ENCODE data around the gene PIP5KL1.
A peak's percentile ranks its signal among the peaks of the same experiment; 100 is the strongest.

The PIP5KL1 gene

DNA sequence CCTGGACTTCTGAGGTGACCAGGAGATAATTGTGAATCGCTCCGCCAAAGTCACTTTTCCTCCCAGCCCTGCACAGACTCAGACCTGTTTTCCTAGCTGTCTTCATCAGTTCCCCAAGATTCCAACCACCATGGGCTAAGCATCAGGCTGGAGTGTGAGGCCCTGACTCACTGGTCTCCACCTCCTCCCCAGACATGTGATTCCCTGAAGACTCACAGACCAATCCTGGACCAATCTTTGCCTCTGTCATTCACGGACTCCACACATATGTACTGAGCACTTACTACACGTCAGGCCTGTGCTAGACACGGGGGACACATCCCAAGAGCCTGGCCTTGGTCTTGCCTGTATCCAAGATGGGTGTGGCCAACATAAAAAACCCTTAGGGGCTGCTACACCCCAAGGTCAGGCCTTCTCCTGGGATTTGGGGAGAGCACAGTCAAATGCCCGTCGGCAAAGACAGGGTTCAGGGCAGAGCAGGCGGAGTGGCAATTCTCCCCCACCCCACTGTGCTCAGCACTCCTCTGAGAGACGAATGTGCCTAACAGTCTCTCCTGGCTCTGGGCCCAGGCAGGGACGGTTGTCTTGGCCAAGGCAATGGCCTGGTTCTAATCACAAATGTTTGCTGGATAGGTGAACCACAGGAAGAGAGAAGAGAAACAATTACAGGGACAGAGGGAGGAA, 38.3 kb upstream of the PIP5KL1 start:
- no peak for DNase-seq (ENCODE audit: low read depth in 2 of 3, low spot score in 1 of 3)

DNA sequence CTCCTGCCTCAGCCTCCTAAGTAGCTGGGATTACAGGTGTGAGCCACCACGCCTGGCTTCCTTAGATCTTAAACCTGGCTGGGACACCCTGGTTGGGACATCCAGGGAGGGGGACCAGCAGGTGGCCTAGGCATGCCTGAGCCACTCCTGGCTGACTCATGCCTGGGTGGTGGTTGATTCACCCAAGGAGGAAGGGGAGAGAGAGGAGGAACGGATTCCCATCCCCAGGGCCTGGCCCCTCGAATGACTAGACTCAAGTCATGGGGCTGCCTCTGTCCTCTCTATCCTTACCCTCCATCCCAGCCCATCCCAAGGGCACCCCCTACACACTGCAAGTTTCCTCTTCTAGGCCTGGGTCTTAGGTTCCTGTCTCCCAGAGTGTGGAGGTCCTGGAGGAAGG, 37.5 kb upstream of the PIP5KL1 start:
- no peak for DNase-seq (ENCODE audit: low read depth in 2 of 3, low spot score in 1 of 3)

DNA sequence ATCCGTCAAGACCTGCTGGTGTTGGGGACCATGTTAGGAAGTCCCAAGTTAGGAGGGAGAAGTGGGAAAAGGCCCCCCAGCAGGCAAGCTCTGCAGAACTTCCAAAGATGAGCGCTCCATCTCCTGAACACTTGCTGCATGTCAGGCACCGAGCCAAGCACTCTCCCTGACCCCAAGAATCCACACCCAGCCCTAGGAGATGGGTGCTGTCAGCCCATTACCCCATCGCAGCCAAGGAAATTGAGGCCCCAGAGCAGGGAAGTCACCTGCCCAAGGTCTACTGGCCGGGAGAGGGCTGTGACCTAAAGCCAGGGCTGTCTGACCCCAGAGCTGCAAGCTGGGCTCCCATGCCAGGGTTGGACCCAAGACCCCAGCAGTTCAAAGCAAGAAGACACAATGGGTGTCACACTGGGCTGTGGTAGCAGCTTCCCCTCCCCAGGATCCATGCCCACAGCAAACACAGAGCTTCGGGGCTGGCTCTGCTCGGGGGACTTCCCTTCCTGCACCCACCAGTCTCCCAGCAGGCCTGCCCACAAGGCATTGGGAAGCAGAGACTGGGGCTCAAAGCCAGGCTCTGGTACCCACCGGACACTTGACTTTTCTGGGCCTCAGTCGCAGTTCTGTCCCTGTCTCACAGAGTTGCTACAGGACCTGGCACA, 36.7 kb upstream of the PIP5KL1 start:
- no peak for DNase-seq (ENCODE audit: low read depth in 2 of 3, low spot score in 1 of 3)

DNA sequence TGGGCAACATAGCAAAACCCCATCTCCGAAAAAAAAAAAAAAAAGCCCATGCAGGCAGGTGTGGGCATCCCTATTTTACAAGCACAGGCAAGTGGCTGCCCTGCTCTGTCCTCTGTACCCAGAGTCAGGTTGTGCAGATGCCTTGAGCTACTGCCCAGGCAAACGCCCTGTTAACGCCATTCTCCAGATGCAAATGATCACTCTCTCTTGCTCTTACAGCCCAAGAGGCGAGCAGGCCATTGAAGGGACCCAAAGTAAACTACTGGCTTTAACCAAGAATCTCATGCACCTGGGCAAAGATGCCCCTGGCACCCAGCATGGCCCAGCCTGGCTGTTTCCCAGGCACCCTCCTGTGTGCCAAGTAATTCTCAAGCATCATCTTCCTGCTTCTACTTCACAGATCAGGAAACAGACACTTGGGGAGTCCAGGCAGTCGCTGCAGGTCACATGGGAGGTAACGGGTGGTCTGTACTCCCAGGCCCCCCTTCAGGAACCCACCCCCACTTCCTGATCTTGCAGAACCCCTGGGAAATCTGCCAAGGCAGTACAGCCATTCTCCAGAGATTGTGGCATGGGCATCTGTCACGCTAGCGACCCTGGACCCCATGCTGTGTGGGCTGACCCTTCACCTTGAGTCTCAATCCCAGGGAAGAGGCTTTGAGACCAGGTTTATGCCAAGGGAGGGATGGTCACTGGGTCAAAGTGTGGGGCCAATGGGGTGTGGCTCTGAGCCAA, 36.0 kb upstream of the PIP5KL1 start:
- DNase-seq (ENCODE audit: low read depth in 2 of 3, low spot score in 1 of 3) = no peak

DNA sequence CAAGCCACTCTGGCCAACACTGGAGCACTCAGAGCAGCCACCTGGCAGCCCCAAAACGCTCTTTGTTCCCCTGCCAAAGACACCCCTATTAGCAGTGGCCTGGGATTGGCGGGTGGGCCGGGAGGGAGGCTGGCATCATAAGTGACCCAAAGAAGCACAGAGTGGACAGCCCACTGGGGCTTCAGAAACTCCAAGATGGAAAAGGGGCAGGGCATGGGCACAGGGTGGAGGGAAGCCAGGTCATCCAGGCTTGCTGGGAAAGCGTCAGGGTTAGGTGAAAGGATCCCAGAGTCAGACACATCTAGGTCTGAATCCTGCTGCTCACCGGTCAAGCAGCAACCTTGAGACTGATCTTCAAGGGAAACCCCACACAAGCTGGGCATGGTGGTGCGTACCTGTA, 35.4 kb upstream of the PIP5KL1 start:
- no peak for DNase-seq (ENCODE audit: low read depth in 2 of 3, low spot score in 1 of 3)

DNA sequence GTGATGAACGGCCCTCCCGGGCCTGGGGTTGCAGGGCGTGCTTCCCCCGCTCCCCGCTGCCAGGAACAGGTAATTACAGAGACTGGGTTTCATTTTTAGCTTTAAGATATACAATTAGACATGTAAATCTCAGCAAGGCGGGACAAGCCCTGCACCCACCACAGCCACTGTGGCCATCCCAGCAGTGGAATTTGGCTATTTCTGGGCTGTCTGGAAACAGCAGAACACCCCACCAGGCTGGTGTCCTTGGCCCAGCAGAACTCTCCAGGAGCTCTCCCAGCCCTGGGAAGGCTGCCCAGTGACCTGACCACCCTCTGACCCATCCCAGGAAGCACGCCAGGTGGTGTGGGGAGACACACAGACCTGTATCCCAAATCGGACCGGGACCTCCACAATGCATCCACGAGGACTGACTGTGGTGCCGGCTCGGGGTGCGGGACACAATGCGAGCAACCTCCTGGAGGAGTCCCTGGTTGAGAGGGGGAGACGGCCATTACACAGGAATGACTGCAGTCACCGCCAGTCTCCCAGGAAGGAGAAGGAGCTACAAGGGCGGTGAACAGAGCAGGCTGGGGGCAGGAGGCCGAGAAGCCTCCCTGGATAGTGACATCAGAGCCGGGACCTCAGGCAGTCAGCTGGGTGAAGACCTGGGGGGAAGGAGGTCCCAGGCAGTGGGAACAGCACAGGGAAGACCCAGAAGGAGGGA, 32.9 kb upstream of the PIP5KL1 start:
- DNase-seq (ENCODE audit: low read depth in 2 of 3, low spot score in 1 of 3) = no peak

DNA sequence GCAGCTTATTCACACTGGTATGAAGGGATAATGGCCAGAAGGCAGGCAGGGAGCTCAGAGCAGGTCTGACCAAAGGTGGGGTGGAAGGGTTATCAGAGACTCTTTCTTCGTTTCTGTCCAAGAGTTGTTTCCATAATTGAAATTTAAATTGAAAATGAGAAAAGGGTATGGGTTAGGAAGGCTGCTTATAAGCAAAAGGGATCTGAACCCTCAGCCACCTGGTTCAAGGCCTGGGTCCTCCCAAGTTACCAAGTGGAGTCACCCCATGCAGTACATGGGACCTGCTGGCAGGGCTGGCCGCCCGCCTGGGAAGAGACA, 32.4 kb upstream of the PIP5KL1 start:
- DNase-seq (ENCODE audit: low read depth in 2 of 3, low spot score in 1 of 3) = no peak

DNA sequence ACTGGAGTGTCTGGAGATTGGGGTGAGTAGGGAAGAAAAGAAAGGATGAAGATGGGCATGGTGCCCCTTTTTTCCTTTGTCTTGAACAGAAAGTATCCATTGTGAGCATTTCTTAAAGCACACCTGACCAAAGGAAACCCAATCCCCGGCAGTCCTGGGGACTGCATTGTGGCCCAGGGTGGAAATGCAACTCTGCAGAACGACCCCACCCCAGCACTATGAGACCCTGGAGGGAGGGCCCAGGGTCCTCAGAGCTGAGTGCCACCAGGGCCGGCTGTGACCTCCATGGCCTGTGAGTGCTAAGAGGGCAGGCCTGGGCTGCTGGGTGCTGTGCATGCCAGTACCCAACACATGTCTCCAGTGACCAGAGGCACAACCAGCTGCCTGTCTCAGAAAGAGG, 31.7 kb upstream of the PIP5KL1 start:
- no peak for DNase-seq (ENCODE audit: low read depth in 2 of 3, low spot score in 1 of 3)

DNA sequence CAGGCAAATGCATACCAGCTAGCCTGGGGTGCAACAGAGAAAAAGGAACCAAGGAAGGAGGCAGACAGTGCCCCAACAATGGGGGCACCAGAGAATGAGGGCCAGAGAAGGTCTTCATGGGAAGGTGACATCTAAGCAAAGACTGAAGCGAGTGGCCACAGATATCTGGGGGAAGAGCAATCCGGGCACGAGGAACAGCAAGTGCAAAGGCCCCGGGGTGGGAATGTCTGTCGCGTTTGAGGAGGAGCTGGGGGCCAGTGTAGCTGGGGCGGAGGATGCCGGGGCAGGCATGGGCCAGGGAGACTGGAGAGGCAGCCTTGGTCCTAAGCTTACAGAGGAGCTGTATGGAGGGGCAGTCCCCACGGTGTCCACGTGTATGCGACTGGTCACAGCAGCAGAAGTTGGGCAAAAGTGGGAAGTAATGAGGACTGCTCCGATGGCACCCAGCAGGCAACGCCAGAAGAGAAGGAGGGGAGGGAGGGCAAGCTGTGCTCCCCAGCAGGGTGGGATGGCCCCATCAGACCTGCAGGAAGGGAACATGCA, 31.1 kb upstream of the PIP5KL1 start:
- no peak for DNase-seq (ENCODE audit: low read depth in 2 of 3, low spot score in 1 of 3)

DNA sequence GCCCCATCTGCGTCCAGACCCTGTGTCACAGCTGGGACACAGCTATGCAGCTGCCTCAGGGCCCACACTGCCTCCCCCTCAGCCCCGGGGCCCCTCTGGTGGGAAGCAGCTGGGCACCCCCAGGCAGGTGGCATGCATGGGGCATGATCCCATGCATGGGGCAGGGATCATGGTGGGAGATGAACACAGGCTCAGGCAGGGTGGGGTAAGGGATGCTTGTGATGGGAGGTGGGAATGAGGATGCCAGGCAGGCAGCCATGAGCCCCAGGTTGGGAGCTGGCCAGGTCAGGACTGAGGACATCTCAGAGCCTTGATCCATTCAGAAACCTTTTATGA, 30.5 kb upstream of the PIP5KL1 start:
- no peak for DNase-seq (ENCODE audit: low read depth in 2 of 3, low spot score in 1 of 3)

DNA sequence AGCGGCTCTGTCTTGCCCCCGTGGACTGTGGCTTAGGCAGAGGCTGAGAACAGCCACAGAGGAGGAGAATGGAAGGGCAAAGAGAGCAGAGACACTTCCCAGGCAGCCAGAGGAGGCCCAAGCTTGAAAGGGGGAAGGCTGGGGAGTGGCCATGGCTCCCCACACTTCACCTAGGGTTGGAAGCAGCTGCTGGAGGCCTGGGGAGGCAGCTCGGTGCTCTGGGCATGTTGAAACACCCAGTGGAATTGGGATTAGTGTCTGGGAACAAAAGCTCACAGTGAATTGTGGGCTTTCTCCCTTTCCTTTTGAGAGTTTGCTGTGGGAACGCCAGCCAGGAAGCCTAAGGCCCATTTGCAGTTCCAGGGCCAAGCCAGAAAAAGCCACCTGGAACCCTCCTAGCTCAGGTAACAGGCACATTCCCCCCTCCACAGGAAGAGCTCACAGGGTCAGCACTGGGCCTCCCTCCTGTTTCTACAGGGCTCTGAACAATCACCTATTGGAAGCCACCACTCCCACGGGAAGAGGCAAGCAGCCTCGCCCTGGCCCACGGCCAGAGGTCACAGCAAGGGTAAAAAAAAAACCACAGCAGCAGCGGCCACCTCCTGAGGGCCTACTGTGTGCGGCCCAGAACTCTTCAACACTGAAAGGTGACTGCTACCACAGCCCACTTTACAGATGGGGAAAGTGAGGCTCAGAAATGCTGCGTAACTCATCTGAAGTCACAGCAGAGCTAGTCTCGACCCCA, 30.0 kb upstream of the PIP5KL1 start:
- no peak for DNase-seq (ENCODE audit: low read depth in 2 of 3, low spot score in 1 of 3)

DNA sequence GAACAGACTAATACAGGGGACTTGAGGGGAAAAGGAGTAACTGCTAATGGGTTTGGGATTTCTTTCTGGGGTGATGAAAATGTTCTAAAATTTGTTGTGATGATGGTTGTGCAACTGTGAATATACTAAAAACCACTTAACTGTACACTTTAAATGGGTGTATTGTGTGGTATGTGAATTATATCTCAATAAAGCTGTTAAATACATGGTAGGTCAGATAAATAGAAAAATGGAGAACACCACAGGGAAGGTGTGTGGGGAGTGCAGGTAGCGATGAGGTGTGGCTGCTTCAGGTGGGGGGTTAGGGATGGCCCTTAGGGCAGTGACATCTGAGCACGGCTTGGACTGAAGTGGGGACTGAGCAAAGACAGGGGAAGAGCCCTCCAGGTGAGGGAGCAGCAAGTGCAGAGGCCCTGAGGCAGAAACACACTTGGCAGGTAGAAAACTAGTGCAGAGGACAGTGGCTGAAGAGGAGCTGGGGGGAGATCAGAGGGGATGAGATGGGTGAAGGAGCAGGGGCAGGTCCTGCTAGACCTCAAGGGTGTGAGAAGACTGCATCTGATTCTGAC, 29.3 kb upstream of the PIP5KL1 start:
- DNase-seq (ENCODE audit: low read depth in 2 of 3, low spot score in 1 of 3) = no peak

DNA sequence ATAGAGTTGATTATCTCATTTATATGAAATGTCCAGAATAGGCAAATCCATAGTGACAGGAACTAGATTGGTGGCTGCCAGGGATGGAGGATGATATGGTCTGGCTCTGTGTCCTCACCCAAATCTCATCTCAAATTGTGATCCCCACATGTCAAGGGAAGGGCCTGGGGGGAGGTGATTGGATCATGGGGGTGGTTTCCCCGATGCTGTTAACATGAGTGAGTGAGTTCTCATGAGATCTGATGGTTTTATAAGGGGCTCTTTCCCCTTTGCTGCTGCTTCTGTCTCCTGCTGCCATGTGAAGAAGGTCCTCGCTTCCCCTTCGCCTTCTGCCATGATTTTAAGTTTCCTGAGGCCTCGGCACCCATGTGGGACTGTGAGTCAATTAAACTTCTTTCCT, 28.8 kb upstream of the PIP5KL1 start:
- no peak for DNase-seq (ENCODE audit: low read depth in 2 of 3, low spot score in 1 of 3)

DNA sequence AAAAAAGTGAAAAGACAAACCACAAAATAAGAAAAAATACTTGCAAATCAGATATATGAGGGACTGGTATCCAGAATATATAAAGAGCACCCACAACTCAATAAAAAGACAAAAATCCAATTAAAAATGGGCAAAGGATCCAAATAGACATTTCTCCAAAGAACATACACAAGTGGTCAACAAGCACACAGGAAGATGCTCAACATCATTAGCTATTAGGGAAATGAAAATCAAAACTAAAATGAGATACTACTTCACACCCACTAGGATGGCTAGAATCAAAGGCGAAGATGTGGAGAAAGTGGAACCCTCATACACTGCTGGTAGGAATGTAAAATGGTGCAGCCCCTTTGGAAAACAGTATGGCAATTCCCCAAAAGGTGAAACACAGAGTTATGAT, 28.2 kb upstream of the PIP5KL1 start:
- DNase-seq (ENCODE audit: low read depth in 2 of 3, low spot score in 1 of 3) = no peak

DNA sequence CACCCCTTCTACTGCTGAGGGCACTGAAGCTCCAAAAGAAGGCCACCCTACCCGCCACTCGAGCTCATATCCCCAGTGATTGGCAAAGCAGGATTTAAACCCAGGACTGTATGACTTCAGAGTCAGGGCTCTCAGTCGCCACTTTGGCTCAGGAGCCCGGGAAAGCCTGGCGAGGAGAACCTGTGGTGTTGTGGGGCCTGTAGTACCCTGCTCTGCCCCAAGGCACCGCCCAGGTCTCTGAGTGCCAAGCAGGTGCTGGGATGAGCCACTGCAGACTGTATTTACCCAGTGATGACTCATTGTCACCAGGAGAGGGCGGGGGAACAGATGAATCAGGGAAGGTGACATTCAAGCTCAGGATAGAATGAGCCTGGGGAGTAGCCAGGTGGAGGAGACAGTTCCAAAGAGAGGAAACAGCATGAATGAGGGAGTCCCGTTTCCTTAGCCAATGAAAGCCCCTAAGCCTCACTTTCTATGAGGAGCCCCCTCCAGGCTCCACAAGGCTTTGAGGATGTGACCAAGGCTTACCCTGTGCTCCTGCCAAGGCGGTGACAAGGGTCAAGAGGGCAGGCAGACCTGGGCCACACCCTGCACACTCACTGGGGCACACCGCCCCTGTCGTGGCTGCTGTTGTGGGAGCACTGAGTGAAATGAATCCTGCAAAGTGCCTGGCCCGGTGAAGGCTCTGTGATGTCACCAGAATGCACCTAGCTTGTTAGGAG, 24.9 kb upstream of the PIP5KL1 start:
- DNase-seq (ENCODE audit: low read depth in 2 of 3, low spot score in 1 of 3) = peak; percentile 77 to 85 (median 79)

DNA sequence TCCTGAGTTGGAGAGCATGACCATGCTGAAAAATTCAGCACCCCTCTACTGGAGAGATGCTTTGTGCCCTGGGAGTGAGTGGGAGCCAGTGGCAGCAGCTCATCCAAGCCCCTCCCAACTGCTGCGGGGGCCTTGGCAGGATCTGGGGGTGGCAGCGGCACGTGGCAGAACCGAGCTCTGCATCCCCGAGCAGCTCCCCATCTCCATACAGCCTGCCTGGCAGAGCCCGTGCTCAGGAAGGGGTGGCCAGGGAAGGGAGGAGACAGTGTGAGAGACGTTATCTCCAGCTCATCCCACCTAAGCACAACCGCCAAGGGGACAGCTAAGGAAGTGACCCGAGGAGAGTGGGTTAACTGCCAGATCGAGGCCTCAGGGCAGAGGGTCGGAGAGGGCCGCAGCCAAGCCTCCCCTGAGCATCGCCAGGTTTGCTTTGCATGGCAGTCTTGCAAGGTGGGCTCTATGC, 24.3 kb upstream of the PIP5KL1 start:
- DNase-seq (ENCODE audit: low read depth in 2 of 3, low spot score in 1 of 3) = no peak

DNA sequence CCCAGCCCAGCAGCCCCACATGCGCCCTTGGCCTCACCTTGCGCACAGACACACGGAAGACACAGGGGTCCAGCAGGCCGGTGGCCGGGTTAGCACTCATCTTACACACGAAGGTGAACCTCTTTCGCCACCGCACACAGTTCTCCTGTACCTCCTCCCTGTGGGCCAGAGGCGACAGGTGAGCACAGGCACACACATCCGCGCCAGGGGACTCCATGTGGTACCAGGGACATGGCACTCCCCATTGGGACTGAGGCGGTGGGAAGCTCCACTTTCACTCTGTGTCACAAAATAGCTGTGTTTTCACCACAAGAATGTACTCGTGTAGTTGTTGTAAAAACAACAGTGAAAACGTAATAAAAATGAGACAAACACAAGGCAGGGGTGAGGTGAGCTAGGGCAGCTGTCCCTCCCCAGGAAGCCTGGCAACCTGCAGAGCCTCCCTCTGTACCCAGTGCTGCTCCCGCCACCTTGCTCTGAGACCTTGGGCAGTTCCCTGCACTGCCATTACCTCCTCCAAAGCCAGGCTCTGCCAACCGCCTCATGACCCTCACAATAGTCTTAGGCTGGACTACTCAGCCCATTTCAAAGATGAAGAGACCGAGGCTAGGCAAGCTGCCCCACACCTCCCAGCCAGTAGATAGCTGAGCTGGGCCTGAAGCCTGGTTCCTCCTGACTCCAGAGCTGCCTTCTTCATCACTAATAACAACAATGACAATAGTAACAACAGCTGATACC, 23.4 kb upstream of the PIP5KL1 start:
- DNase-seq (ENCODE audit: low read depth in 2 of 3, low spot score in 1 of 3) = no peak

DNA sequence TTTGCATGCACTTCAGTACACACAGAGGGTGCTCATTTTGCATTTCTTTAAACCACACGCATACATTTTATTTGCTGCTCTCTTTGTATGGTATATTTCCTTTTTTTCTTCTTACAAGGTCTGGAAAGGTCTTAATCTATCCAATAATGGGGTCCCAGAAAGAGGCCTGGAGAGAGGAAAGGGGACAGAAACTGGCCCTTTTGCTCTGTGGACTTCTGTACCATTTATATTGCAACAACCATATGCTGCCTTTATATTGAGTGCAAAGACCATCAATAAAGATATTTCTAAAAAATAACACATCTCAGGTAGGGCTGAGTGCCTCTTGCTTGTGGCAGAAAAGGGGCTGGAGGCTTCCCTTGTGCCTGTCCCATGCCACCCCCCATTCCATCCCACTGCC, 22.6 kb upstream of the PIP5KL1 start:
- no peak for DNase-seq (ENCODE audit: low read depth in 2 of 3, low spot score in 1 of 3)

DNA sequence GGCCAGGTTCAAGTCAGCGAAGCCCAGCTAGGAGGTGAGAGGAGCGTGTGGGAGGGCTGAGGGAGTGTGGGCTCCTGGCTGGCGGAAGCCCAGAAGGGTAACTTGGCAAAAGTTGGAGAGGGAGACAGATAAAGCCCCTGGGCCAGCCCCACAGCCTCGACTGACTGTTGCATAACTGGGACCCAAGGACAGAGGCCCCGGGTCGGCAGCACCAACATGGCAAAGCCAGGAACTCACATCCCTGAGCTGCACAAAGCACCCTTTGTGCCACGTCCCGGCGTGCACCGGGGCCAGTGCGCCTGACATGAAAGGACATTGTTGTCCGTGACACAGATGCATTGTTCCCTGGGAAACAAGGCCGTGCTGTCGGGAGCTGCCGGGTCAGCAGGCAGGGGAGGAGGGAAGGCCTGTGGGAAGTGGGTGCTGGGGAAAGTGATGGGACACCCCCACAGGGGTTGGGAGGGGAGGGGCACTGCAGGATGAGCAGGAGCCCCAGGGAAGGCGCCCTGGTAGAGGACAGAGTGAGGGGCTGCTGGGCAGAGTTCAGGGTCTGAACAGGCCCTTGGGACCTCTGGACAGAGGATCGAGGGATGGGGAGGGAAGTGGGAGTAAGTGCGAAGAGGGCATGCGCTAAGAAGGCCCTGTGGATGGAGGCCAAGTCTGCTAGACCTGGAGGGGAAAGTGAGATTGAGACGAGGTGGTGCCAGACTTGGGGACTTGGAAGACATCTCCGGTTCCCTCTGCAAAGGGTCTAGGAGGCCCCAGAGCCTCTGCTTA, 20.1 kb upstream of the PIP5KL1 start:
- no peak for DNase-seq (ENCODE audit: low read depth in 2 of 3, low spot score in 1 of 3)

Data from stimulated activated CD4-positive, alpha-beta T cell treated with anti-CD3 and anti-CD28 coated beads, Interleukin-12 subunit alpha, Interleukin-12 subunit beta, amount 100 ng/mL, for 48 hours (primary cell).